ENCODE measurements around the gene DLG2. TPM values are rescaled to one million over a fixed set of nuclear protein-coding genes. Genes with fewer than 3 reads are reported as not detected.

Gene DLG2
- total and polyA plus RNA-seq, 12 donors: 1.0 to 14.8 (median 7.4) TPM

DNA sequence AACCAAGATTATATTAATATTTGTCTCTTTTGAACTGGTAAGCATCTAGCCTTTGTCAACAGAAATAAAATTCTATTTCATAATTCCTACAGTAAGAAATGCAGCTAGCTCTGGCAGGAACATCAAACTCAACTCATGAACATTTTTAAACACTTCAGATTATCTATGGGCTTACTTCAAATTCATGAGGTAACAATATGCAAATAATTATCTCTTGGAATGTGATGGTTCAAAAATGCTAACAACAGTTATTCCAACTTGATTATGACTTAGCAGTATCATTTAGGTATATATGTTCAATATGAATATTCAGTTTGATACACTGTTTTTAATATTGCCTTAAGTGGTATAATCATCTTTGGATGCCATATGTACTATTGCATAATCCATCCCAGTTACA lies 1237.4 kb downstream of the DLG2 start:
- no peak overlapping the region for H3K27ac ChIP-seq
- intact Hi-C loops (cut with DNase I): loop anchor here in 7 of 10 donors (5.0 to 10.0 kb wide), 3 partner anchors 135 to 555 kb away; no protein-coding TSS in a partner anchor
- no peak overlapping the region for H3K4me3 ChIP-seq
- no peaks in the 10 kb centered on the region for H3K36me3 ChIP-seq
- H3K9me3 ChIP-seq: no peaks in the 10 kb centered on the region
- no peak for DNase-seq
- TF ChIP-seq, protein P1, sequence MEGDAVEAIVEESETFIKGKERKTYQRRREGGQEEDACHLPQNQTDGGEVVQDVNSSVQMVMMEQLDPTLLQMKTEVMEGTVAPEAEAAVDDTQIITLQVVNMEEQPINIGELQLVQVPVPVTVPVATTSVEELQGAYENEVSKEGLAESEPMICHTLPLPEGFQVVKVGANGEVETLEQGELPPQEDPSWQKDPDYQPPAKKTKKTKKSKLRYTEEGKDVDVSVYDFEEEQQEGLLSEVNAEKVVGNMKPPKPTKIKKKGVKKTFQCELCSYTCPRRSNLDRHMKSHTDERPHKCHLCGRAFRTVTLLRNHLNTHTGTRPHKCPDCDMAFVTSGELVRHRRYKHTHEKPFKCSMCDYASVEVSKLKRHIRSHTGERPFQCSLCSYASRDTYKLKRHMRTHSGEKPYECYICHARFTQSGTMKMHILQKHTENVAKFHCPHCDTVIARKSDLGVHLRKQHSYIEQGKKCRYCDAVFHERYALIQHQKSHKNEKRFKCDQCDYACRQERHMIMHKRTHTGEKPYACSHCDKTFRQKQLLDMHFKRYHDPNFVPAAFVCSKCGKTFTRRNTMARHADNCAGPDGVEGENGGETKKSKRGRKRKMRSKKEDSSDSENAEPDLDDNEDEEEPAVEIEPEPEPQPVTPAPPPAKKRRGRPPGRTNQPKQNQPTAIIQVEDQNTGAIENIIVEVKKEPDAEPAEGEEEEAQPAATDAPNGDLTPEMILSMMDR (IDR thresholded peaks at IDR 0.05): no peak
- H3K27me3 ChIP-seq: no peaks in the 10 kb centered on the region
- no peak for ATAC-seq
- no peaks in the 10 kb centered on the region for H3K4me1 ChIP-seq

DNA sequence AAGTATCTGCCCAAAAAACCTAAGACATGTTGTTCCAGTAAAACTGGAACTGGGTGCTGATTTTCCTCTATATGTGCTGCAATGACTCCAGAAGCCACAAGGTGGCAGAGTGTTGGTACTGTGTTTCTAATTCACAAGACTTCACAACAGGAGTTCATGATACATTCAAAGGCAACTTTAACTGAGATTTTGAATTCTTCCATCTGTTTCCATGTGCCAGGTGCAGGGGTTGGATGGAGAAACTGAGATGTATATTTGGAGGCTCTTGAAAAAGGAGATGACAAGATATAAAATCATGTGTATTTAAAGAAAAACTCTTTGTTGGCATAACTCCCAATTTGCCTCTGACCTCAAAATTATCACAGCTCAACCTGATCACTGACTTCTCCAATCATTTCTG lies 1242.4 kb downstream of the DLG2 start:
- H3K9me3 ChIP-seq: no peaks in the 10 kb centered on the region
- DNase-seq (peak in 1 of 2 donors; percentile 28), ATAC-seq (peak in 1 of 8 donors; percentile 33)
- H3K4me3 ChIP-seq: no peak overlapping the region
- H3K36me3 ChIP-seq: no peaks in the 10 kb centered on the region
- TF ChIP-seq, protein P1 (IDR thresholded peaks at IDR 0.05): peak; percentile 54 to 84 (median 80)
- no peaks in the 10 kb centered on the region for H3K4me1 ChIP-seq
- no peak overlapping the region for H3K27ac ChIP-seq
- H3K27me3 ChIP-seq: no peaks in the 10 kb centered on the region
- intact Hi-C loops (cut with DNase I): loop anchor here in 5 of 10 donors (5.0 to 10.0 kb wide), 4 partner anchors 140 to 550 kb away; no protein-coding TSS in a partner anchor

DNA sequence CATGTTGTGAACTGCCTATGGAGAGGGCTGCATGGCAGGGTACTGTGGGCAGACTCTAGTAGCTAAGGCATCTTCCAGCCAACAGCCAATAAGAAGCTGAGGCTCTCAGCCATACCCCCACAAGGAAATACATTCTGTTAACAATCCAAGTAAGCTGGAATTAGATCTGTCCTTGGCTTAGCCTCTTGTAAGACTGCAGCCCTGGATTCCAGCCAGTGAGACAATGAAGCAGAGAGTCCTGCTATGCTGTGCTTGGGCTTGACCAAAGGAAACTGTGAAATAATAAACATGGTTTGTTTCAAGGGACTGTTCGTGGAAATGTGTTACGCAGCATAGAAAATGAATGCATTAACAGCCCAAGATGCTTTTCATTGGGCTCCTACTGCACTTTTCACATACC lies 1243.6 kb downstream of the DLG2 start:
- Histone ChIP-seq H3K4me3 (no peak overlapping the region), H3K9me3 (no peaks in the 10 kb centered on the region), H3K4me1 (no peaks in the 10 kb centered on the region), H3K27ac (no peak overlapping the region), H3K36me3 (no peaks in the 10 kb centered on the region), H3K27me3 (no peaks in the 10 kb centered on the region)
- ATAC-seq (no peak), DNase-seq (no peak)
- TF ChIP-seq, protein P1 (IDR thresholded peaks at IDR 0.05): no peak
- 75 to 80% methylated on average over 2 of the region's 2 CpGs for WGBS, 2 donors
- intact Hi-C loops (cut with DNase I): loop anchor here in 4 of 10 donors (5.0 to 10.0 kb wide), 3 partner anchors 141 to 549 kb away; no protein-coding TSS in a partner anchor

DNA sequence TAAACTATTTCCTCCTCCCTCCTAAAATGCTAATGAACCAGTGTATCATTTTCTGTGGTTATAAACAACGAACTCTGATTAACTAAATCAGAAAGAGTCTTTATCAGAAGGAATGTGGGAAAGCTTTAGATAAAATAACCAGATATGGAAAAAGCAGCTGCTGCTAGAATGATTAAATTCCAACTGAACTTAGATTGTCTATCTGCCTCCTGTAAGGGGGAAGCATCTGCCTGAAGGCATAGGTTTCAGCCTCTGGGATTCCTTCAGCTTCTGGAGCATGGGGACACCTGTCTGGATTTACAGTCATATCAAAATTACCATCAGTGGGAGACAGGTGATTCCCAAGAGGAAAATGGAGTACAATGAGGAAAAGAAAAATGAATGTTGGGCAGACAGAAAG lies 1245.5 kb downstream of the DLG2 start:
- no peaks in the 10 kb centered on the region for H3K27me3 ChIP-seq
- H3K9me3 ChIP-seq: no peaks in the 10 kb centered on the region
- no peak overlapping the region for H3K4me3 ChIP-seq
- TF ChIP-seq, protein P1 (IDR thresholded peaks at IDR 0.05): no peak
- no peak for DNase-seq
- no peak overlapping the region for H3K27ac ChIP-seq
- no peaks in the 10 kb centered on the region for H3K36me3 ChIP-seq
- intact Hi-C loops (cut with DNase I): loop anchor here in 4 of 10 donors (5.0 to 10.0 kb wide), 3 partner anchors 143 to 547 kb away; no protein-coding TSS in a partner anchor
- no peaks in the 10 kb centered on the region for H3K4me1 ChIP-seq
- no peak for ATAC-seq
- WGBS, 2 donors: 28 to 51% methylated on average over 1 of the region's 1 CpG

Measured in heart right ventricle (tissue), 16 donors.